HG02981 (cell line): Measurements from ENCODE around the gene PDLIM7.
A peak's percentile ranks its signal among the peaks of the same experiment; 100 is the strongest.

Experiments
- ATAC-seq: cut with Tn5 transposase; IDR thresholded peaks from one replicate; pipeline ENCODE4 v1.9.1; 2021; ENCODE audit warnings: mild to moderate bottlenecking, moderate library complexity; ENCODE audit not compliant: unreplicated experiment

The PDLIM7 gene

DNA sequence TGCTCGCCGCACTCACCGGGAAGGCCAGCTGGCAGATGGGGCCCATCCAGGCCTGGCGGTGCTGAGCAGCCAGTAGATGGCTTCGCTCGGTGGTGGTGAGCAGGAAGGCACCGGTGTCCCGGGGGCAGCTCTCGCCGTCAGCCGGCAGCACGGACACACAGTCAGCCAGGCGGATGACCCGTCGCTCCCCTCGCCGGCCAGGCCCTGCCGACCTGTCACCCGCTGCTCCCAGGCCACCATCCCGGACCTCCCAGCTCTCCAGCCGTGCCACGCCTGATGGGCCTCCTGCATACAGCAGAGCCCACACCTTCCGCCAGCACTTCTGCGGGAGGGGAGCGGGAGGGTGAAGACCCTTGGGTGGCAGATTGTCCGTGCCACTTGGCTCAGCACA lies 10.8 kb upstream of the PDLIM7 start:
- no peak for ATAC-seq

DNA sequence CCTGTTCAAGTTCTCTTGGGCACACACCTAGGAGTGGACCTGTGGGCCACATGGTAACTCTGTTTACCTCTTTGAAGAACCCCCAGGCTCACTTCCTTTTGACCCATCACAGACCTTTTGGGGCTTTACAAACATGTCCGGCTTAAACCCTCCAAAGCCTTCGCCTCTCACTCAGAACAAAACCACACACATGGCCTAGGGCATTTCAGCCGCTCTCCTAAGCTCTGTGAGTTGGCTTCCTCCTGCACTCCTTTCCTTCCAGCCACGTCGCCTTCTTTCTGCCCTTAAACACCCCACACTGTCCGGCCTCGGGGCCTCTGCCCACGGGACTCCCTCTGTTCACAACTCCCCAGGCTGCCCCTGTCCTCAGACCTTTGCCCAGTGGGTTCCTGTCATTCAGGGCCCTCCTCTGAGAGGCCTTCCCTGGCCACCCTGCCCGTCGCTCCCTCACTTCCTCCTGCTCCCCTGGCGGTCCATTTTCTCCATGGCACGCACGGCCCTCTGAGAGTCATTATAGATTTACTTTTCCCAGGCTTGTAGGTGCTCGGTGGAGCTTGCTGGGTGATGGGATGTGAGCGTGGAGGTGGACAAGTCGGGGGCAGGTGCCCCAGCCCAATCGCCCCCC lies 10.3 kb upstream of the PDLIM7 start:
- no peak for ATAC-seq

DNA sequence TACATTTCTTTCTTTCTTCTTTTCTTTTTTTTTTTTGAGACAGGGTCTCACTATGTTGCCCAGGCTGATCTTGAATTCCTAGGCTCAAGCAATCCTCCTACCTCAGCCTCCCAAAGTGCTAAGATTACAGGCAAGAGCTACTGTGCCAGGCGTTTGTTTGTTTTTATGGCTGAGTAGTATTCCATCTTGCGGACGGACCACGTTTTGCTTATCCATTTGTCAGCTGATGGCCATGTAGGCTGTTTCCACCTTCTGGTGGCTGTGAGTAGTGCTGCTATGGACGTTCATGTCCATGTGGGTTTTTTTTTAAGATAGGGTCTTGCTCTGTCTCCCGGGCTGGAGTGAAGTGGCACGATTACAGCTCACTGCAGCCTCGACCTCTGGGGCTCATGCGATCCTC lies 9.8 kb upstream of the PDLIM7 start:
- ATAC-seq = no peak

DNA sequence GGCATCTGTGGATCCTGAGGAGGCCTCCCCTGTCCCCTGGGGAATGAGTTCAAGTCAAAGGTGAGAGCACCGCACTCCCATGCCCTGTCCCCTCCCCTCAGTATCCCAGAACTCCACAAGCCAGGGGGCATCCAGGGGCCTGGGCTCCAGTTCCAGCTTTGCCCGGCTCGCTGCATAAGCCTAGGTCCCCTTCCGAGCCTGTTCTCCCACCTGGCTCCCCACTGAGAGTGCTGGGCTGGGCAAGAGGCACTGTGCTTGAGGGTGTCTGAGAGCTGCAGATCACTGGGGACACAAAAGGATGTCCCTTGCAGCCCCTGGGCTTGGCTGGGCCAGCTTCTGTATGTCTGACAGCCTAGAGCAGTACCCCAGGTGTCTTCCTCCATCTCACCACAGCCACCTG lies 7.7 kb upstream of the PDLIM7 start:
- no peak for ATAC-seq

DNA sequence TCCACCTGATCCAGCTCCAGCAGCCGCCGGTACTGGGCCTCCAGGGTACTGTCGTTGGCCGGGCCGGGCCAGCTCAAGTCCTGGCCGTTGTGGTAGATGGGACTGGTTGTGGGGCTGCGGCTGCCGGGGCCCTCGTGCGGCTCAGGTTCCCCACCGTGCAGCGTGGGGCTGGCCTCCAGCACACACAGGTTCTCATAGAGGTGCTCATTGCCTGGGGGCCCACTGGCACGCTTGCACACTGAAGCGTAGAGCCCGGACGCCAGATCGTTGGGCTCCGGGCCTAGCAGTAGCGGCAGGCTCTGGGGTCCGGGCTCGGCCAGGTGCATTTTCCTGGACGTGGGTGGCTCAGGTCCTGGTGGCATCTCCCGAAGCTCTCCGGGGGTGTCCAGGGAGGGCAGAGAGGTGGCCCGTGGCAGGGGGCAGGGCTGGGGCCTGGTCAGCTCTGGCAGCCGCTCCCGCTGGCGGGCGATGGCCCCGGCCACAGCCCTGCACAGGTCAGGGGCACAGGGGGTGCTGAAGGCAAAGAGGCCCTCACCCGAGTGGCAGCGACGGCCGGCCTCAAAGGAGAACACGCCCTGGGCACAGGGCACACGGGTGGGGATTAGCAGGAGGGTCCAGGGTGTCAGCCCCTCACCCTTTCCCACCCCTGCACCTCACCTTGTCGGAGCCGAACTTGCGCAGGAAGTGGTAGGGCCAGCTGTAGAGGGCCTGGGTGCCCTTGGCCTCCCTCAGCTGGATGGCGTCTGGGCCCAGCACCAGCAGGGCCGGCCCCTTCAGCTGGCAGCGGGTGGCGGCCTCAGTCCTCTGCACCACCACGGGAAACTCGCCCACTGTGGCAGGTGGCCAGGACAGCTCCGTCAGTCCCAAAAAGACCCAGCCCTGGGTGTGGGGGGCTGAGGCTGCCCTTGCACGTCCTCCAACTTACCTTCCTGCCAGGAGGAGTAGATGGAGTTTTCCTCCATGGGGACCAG lies 7.0 kb upstream of the PDLIM7 start:
- ATAC-seq = no peak

DNA sequence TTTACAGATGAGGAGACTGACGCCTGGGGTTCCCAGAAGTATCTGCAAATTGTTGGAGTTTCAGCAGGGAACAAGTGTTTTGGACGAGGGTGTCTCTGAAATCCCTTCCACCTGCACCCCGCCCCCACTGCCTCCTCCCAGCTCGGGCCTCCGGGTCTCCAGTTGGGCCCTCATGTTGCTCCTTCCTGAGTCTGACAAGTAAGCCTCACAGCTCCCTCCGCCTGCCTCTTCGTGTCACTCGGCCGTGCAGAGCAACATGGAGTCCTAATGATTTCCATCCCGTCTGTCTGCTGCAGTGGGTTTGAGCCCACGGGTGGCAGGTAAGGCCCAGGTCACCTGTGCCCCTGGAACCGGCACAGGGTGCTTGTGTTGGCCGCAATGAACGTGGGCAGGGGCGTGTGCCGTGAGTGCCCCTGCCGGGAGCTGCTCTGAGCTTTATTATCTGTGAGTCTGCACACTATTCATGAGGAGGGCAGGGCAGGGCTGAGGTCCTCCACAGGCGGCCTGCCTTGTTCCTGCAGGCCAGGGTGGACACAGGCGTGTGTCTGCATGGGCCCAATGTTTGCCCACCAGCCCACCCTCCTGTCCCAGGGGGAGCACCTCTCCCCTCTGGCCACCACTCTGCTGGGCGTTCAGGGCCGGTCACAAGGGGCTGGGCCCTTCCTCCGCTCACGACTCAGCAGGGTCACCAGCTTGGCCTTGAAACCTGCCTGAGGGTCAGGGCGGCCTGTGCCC lies 6.1 kb upstream of the PDLIM7 start:
- ATAC-seq = no peak

DNA sequence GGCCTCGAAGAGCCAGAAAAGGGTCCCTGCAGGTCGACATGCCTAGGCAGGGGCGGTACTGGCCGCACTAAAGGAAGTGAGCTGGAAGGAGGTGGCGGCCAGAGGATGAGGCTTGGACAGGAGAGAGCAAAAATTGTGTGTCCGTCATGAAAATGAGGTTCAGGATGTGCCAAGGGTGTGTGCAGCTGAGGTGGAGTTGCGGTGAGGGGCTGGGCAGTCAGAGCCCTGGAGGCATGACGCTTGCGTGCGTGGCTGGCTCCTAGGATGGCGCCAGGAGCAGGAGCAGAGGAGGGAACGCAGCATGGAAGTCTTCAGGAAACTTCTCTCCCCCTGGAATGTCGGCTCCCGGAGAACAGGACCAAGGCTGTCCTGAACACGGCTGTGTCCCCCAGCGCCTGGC lies 5.5 kb upstream of the PDLIM7 start:
- no peak for ATAC-seq

DNA sequence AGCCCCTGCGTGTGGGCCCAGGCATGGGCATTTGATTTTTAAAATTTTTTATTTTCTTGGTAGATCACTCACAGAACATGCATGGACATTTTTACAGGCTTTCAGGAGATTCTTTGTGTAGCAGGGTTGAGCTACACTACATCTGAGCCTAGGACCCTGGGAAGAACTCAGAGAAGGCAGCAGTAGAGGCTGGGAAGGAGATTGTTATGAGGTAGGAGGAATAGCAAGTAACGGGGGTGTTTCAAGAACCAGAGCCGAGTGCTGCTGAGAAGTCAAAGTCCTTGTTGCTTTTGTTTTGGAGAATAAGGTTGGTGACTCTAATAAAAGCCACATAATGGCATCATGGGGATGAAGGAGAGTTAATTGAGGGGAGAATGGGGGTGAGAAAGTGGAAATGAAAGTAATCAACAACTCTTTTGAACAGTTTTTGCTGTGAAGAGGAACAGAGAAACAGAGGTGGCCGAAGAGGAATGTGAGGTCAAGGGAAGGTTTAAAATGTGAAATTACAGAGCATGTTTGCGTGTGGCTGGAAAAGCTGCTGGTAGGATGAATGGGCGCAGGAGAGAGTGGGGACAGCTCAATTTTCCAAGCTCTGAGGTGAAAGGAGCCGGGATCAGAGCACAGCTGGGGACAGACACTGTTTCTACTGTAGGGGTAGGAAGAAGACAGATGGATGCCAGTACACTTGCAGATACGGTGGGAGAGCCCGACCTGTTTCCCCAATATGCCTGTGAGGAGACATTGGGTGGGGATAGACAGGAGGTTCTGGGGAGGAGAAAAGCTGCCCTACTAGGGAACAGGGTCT lies 4.7 kb upstream of the PDLIM7 start:
- no peak for ATAC-seq

DNA sequence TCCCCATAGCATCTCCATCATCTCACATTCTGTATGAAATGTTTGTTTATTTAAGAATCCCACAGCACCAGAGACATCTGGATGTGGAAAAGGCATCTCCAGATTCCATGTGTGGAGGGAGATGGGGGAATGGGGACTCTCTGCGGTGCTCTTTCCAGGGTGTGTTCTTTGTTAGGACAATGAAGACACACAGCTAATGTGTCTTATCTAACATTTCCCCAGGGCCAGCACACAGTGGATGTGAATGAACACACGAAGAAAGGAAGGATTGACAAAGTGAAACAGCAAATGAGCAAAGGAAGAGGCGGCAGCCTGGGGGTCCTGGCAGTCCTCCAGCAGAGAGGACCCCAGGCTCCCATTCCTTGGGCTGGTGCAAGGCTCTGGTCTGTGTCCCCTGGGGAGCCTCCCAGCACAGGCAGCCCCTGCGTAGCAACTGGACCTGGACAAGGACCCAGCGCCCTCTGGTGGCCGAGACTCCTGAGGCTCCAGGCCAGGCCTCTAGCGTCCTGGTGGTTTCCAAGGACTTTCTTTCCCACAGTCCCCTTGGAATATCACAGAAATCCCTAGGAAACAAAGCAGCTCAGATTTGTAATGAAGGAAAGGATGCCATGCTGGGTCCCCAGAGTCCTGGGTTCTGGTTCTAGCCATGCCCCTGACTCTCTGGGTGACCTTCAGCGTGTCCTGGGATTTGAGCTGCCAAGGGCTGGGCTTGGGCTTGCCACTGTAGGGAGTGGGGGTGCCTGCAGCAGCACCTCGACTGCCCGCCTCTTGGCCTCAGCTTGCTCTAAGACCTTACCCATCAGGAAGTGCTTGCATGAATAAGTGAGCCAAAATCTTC lies 3.5 kb upstream of the PDLIM7 start:
- no peak for ATAC-seq

DNA sequence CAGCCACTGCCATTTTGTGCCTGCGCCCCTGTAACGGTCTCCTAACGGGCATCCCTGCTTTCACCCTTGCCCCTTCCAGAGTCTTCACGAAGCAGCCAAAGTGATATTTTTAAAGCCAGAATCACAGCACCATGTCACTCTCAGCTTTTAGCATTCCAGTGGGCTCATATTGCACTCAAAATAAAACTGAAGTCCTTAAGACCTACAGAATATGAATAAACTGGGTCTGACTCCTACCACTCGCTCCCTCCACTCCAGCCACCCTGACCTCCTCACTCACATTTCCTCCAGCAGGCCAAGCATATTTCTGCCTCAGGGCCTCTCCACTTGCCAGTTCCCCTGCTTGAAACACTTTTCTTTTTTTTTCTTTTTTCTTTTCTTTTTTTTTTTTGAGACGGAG lies 2.4 kb upstream of the PDLIM7 start:
- no peak for ATAC-seq

DNA sequence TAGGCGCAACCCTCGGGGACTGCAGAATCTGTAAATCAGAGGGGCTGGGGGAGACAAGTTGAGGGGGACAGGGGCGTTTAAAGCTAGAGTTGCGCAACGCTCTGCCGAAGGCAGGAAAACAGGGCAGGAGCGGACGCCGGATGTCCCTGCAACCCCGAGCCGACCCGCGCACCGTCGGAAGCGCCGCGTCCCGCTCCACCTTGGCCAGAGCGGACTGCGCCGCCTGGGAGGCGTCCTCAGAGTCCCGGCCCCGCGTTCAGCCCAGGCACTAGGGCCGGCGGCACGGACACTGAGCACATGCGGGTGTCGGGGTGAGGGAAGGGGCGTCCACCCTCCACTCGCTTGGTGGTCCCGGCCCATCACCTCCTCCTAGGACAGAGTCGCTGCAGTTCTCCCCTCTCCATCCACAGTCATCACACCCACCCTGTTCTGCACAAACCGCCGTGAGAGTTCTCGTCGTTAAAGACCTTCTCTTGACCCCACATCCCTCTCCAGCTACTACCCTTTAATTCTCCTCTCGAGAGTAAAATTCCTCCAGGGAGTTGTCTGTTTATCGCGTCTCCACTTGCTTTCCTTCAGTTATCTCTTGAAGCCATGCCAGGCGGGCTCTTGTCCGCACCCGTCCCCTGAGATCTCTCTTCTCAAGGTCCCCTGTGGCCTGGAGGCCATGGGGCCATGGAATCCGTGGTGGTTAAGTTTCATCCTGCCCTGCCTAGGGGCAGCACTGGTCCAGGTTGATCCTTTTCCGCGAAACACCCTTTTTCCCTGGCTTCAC lies 796 bp upstream of the PDLIM7 start:
- peak; percentile 6 for ATAC-seq

DNA sequence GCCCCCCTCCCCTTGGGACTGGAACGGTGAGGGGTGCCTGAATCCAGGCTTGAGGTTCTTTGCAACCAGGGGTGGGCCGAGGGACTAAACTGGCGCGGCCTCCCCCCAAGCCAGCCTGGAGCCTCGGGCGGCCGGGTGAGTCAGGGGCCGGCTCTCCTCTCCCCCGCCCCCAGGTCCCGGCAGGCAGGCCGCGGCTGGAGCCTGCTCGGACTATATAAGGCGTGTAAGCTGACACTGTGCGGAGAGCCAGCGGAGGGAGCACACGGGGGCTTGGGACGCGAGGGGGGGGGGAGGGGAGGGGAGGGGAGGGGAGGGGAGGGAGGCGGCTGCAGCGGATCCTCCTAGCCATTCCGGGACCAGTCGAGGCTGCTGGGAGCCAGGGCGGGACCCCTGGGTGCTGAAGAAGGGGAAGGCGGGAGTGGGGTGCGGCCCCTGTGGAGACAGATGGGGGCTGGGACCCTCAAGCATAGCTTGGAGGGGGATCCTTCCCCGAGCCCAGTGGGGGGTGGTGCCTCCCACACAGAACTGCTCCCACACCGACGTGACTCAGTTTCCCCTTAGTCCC lies 595 bp downstream of the PDLIM7 start:
- no peak for ATAC-seq

DNA sequence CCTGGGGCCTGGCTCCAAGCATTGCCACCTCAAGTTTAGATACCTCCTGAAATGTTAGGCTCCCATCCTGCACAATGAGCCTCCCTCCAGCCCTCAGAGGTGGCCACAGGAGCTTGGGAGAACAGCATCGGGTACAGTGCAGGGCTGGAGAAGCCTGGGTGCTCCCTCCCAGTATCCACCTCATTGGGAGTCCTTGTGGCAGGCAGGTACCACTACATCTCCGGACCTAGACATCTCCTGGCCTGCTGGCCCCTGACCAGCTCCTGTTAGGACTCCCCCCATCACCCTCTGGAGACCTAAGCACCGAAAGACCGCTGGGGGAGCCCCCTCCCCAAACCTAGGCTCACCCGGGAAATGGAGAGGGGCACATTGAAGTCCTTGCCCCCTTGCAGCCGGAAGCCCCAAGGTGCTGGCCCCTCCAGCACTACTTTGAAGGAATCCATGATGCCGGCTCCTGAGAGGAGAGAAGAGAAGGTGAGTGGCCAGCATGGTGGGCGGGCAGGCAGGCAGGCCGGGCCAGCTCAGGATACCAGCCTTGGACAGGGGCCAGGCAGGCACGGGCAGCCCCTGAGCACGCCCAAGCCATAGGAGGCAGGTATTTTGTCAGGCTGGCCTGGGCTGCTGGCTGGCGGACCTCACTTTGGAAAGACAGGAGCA lies 1.2 kb downstream of the PDLIM7 start:
- ATAC-seq = no peak

DNA sequence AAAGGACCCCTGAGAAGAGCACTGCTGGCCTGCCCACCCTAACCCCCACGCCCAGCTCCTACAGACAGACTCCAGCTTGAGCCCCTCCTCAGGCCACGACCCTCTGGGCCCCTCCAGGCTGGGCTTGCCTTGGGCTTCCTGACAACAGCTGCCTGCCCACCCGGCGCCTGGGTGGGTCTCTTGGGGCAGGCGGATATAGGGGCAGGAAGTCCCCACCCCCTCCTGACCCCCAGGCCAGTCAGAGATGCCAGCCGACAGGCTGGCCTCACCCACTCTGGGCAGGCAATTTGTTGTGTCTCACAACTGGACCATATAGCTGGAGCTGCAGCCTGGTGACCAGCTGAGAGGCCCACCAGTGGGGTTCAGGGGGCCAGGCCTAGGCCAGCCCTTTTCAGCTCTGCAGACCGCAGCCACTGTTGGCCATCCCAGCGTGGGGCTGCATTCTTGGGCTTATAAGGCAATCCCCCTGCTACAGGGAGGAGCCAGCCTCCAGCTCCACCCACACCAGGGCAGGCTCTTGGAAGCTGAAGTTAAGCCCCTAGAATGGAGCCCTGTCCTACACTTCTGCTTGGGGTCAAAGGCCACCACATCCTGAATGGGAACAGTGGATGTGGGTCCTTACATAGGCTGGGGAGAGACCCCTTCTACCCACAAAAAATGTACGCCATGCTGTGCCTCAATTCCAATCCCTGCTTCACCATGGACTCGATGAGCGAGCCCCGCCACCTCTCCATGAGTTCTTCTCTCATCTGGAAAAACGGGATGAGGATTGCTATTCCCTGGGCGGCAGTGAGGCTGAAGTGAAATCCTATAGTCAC lies 2.0 kb downstream of the PDLIM7 start:
- ATAC-seq = no peak

DNA sequence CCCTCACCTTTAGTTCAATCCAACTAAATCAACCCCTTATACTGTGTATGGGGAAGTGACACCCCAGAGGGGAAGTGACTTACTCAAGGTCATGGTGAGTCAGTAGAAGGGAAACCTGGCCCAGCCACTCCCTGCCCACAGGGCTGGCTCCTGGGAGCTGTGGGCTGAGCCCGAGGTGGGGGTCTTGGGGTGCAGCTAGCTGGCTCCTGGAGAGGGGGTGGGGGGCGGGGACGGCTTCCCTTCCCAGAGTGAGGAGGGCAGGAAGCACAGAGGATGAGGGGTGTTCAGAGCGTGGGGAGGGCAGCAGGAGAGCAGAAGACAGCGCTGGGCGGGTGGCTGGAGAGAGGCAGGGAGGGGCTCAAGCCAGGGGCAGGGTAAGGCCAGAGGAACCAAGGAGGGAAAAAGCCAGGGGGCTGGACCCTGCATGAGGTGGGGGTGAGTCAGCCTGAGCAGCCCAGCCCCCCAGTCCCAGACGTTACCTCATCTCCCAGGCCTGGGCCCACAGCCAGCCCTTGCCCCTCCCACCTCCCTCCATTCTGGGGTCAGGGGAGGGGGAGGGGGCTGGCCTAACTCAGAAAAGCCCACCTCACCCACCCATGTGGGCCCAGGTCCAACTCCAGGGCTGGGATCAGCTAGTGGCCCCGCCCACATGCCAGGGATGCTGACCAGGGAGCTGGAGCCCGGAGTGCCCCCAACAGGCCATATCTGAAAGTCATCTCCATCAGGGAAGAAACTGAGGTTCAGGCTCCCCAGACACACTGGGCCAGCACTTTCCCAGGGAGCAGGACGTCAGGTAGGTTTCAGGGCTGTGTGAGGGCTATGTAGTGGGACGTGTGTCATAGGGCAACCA lies 2.8 kb downstream of the PDLIM7 start:
- ATAC-seq = no peak

DNA sequence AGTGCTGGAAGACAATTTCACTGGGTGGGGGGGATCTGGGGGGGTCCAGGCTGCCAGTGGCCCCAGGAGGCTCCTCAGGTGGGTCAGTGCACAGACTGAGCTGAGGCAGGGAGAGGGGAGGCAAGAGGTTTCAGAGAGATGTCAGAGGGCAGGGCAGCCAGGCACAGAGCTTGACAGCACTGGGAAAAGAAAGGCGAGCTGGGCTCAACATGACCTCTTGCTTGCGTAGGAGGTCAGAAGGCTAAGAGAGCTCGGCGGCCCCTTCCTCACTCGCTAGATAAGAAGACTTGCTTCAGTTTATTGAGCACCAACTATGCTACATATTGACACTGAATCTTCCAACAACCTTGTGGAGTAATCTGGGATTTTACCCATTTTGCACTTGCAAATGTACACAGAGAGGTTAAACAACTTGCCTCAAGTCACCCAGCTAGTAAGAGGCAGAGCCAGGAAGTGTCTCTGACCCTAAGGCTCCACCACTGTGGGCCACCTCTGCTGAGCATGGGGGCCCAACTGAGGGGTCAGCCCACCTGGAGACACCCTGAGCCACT lies 3.5 kb downstream of the PDLIM7 start:
- ATAC-seq = no peak
